OCI-LY7 (cell line): ENCODE measurements around the gene CHD2.

ENCODE experiments used
- EZH2phosphoT487 ChIP-seq: fragments of 200-600 bp; sonication (generic); IDR thresholded peaks from 2 replicates; pipeline ENCODE4 v1.6.1; 2018; ENCODE audit warnings: low read depth, borderline replicate concordance, mild to moderate bottlenecking, mixed run types, antibody characterized with exemption, low read length, moderate library complexity, mixed read lengths
- TF ChIP-seq, protein P1 (sequence below): fragments of 200-600 bp; sonication (generic); conservative IDR thresholded peaks from 2 replicates; pipeline ENCODE4 v1.5.1; 2014; ENCODE audit warnings: mild to moderate bottlenecking, antibody characterized with exemption, low read length, moderate library complexity, mixed read lengths

DNA sequence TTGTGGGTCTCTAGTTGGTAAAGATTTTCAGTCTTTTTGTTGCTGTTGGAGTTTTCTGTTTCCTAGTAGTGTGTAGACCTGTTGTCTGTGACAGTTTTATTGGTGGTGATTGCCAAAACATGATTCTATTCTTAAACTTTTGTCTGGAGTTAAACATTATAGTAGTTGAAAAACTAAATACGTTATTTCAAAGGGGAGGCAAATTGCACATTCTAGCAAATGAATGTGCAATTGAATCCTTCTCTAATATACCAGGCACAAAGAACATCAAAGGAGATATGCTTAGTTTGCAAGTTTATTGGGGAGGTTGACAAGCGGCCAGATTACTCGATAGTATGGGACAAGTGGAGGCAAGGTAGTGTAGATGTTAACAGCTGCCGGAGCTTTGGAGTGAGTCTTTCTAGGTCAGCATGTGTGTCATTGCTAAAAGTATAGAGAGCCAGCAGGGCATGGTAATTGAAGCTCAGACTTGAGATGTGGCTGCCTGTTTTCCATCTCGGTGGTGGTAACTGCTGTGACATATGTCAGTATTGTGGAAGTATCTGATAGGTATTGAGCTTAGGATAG lies 20.6 kb downstream of the CHD2 start:
- TF ChIP-seq, protein P1, sequence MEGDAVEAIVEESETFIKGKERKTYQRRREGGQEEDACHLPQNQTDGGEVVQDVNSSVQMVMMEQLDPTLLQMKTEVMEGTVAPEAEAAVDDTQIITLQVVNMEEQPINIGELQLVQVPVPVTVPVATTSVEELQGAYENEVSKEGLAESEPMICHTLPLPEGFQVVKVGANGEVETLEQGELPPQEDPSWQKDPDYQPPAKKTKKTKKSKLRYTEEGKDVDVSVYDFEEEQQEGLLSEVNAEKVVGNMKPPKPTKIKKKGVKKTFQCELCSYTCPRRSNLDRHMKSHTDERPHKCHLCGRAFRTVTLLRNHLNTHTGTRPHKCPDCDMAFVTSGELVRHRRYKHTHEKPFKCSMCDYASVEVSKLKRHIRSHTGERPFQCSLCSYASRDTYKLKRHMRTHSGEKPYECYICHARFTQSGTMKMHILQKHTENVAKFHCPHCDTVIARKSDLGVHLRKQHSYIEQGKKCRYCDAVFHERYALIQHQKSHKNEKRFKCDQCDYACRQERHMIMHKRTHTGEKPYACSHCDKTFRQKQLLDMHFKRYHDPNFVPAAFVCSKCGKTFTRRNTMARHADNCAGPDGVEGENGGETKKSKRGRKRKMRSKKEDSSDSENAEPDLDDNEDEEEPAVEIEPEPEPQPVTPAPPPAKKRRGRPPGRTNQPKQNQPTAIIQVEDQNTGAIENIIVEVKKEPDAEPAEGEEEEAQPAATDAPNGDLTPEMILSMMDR: no peak
- no peak for TF ChIP-seq EZH2phosphoT487
